Parathyroid adenoma (tissue), 2 donors: ENCODE data around the gene ZNF540.

Experiments
- H2AFZ ChIP-seq: fragments of 300-600 bp; sonication (generic); one replicate; pipeline ENCODE4 v1.7.0; 2017; ENCODE audit warnings: antibody characterized with exemption, mild to moderate bottlenecking
- H3K27ac ChIP-seq: fragments of 300-600 bp; sonication (generic); one replicate; pipeline ENCODE4 v1.7.0; 2017
- H3K27me3 ChIP-seq: fragments of 300-600 bp; sonication (generic); one replicate; pipeline ENCODE4 v1.7.0; 2017; ENCODE audit warnings: low read length; ENCODE audit not compliant: control insufficient read depth, insufficient read depth
- H3K36me3 ChIP-seq: fragments of 300-600 bp; sonication (generic); one replicate; pipeline ENCODE4 v1.7.0; 2017; ENCODE audit warnings: low read length; ENCODE audit not compliant: control insufficient read depth, insufficient read depth
- H3K4me1 ChIP-seq: fragments of 300-600 bp; sonication (generic); one replicate; pipeline ENCODE4 v1.7.0; 2017; ENCODE audit warnings: control low read depth
- H3K4me2 ChIP-seq: fragments of 300-600 bp; sonication (generic); one replicate; pipeline ENCODE4 v1.7.0; 2017; ENCODE audit warnings: low read length
- H3K4me3 ChIP-seq: fragments of 300-600 bp; sonication (generic); one replicate; pipeline ENCODE4 v1.7.0; 2017; ENCODE audit warnings: low read depth, low read length
- H3K79me2 ChIP-seq: fragments of 300-600 bp; sonication (generic); one replicate; pipeline ENCODE4 v1.7.0; 2017; ENCODE audit warnings: control low read depth
- H3K9ac ChIP-seq: fragments of 300-600 bp; sonication (generic); one replicate; pipeline ENCODE4 v1.7.0; 2017; ENCODE audit warnings: mild to moderate bottlenecking
- H3K9me3 ChIP-seq: fragments of 300-600 bp; sonication (generic); one replicate; pipeline ENCODE4 v1.7.0; 2017; ENCODE audit warnings: low read length; ENCODE audit not compliant: control insufficient read depth
- TF ChIP-seq, protein P1 (sequence below): fragments of 300-600 bp; sonication (generic); IDR thresholded peaks from one replicate; pipeline ENCODE4 v1.7.0; 2017; ENCODE audit warnings: antibody characterized with exemption, mild to moderate bottlenecking
- donor health status: primary hyperparathyroidism.

Gene ZNF540

DNA sequence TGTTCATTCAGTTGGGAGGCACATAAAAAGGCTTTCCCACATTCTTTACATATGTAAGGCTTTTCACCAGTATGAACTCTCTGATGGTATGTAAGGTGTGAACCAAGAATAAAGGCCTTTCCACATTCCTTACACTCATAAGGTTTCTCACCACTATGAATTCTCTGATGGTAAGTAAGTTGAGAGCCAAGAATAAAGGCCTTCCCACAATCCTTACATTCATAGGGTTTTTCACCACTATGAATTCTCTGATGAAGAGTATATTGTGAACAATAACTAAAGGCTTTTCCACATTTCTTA is 29.4 kb upstream of the ZNF540 start:
- Histone ChIP-seq H2AFZ (no peak overlapping the region), H3K36me3 (peaks cover 35% of the 10 kb centered on the region), H3K27me3 (no peaks in the 10 kb centered on the region), H3K27ac (no peak overlapping the region), H3K4me1 (no peaks in the 10 kb centered on the region), H3K4me3 (no peak overlapping the region), H3K9me3 (peaks cover 30% of the 10 kb centered on the region), H3K4me2 (no peak overlapping the region), H3K79me2 (no peaks in the 10 kb centered on the region), H3K9ac (no peak overlapping the region)
- TF ChIP-seq, protein P1, sequence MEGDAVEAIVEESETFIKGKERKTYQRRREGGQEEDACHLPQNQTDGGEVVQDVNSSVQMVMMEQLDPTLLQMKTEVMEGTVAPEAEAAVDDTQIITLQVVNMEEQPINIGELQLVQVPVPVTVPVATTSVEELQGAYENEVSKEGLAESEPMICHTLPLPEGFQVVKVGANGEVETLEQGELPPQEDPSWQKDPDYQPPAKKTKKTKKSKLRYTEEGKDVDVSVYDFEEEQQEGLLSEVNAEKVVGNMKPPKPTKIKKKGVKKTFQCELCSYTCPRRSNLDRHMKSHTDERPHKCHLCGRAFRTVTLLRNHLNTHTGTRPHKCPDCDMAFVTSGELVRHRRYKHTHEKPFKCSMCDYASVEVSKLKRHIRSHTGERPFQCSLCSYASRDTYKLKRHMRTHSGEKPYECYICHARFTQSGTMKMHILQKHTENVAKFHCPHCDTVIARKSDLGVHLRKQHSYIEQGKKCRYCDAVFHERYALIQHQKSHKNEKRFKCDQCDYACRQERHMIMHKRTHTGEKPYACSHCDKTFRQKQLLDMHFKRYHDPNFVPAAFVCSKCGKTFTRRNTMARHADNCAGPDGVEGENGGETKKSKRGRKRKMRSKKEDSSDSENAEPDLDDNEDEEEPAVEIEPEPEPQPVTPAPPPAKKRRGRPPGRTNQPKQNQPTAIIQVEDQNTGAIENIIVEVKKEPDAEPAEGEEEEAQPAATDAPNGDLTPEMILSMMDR = no peak

DNA sequence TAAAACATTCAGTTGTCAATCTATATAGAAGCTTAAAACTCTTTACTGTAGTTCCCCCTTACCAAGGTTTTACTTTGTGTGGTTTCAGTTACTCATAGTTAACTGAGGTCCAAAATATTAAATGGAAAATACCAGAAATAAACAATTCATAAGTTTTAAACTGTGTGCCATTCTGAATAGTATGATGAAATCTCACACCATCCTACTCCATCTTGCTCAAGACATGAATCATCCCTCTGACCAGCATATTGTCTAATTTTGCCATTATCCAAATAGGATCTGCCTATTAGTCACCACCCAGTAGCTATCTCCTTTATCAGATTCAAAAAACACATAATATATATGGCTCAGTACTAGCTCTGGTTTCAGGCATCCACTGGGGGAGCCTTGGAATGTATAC is 22.5 kb upstream of the ZNF540 start:
- Histone ChIP-seq H3K4me1 (no peaks in the 10 kb centered on the region), H3K9me3 (no peaks in the 10 kb centered on the region), H3K4me2 (no peak overlapping the region), H3K36me3 (peaks cover 9% of the 10 kb centered on the region), H3K4me3 (no peak overlapping the region), H3K27me3 (no peaks in the 10 kb centered on the region), H2AFZ (no peak overlapping the region), H3K27ac (no peak overlapping the region), H3K9ac (no peak overlapping the region), H3K79me2 (no peaks in the 10 kb centered on the region)
- TF ChIP-seq, protein P1 = no peak

DNA sequence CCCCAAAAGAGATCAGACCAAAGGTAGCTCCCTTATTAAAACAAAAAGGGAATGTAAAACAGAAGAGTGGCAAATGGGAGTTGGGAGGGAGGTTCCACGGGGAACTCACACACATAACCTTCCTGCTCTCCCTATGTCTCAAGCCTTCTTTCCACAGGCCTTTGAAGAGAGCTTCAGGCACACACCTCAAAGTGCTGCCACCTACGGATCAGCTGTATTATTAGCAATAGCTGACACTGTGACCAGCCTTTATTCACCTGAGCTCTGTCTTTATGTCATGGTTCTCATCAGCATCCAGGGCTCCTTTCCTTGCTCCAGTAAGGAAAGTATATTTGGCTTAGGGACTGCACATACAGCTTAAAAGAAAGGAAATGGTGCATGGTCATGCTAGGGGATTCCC is 11.3 kb upstream of the ZNF540 start:
- Histone ChIP-seq H3K79me2 (peaks cover 22% of the 10 kb centered on the region), H3K4me1 (no peaks in the 10 kb centered on the region), H3K4me2 (no peak overlapping the region), H3K9me3 (no peaks in the 10 kb centered on the region), H3K36me3 (no peaks in the 10 kb centered on the region), H2AFZ (no peak overlapping the region), H3K27me3 (no peaks in the 10 kb centered on the region), H3K9ac (no peak overlapping the region), H3K4me3 (no peak overlapping the region), H3K27ac (no peak overlapping the region)
- TF ChIP-seq, protein P1 = no peak

DNA sequence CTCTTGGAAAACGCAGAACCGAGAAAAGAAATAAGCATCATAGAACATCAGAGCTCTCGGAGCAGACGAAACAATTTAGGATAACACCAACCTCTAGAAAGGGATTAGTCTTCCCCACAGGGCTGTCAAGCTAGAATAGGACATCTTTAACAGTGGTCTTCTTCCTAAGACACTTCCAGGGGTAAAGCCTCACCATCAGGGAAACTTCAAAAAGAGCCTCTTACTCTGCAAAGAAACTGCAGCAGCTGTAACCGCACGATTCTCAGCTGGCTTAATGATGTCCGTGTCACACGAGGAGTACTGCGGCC is 726 bp upstream of the ZNF540 start:
- no peaks in the 10 kb centered on the region for H3K9me3 ChIP-seq
- no peaks in the 10 kb centered on the region for H3K4me1 ChIP-seq
- H3K9ac ChIP-seq = no peak overlapping the region
- H3K79me2 ChIP-seq = peaks cover 10% of the 10 kb centered on the region
- peak overlapping the region; percentile 79 for H3K4me2 ChIP-seq
- TF ChIP-seq, protein P1 = no peak
- peak overlapping the region; percentile 90 for H3K27ac ChIP-seq
- peak overlapping the region; percentile 96 for H2AFZ ChIP-seq
- H3K36me3 ChIP-seq = no peaks in the 10 kb centered on the region
- H3K27me3 ChIP-seq = no peaks in the 10 kb centered on the region
- peak overlapping the region; percentile 99 for H3K4me3 ChIP-seq

DNA sequence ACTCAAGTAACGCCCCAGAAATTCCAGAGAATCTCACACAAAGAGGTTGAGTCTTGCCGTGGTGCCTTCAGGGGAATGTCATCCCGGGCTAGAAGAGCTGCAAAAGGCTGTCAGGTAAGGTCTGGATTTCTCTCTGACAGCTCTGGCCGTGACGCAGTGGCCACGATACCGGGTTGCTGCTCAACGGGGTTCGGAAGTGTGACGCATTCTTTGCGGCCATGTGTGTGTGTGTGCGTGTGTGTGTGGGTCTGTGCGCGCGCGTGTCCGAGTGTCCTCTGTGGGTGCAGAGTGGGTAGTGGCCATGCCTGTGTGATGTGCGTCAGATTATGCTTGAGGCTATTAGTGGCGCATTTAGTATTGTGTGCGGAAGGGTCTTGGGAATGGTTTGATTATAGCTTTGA is 306 bp downstream of the ZNF540 start:
- no peaks in the 10 kb centered on the region for H3K9me3 ChIP-seq
- peak overlapping the region; percentile 90 for H3K27ac ChIP-seq
- TF ChIP-seq, protein P1 = no peak
- peak overlapping the region; percentile 96 for H2AFZ ChIP-seq
- peak overlapping the region; percentile 79 for H3K4me2 ChIP-seq
- H3K79me2 ChIP-seq = peaks cover 10% of the 10 kb centered on the region
- no peaks in the 10 kb centered on the region for H3K4me1 ChIP-seq
- H3K9ac ChIP-seq = peak overlapping the region; percentile 63
- H3K27me3 ChIP-seq = no peaks in the 10 kb centered on the region
- H3K4me3 ChIP-seq = peak overlapping the region; percentile 99
- H3K36me3 ChIP-seq = no peaks in the 10 kb centered on the region
